Erythroblast (primary cell): ENCODE data around the gene SYNE3.

Experiments
- GATA1 ChIP-seq: IDR thresholded peaks from 2 replicates; pipeline ENCODE4 v1.6.1; 2011; ENCODE audit warnings: low read depth, mild to moderate bottlenecking, control low read depth, low read length, moderate library complexity
- POLR2A ChIP-seq: IDR thresholded peaks from 2 replicates; pipeline ENCODE4 v1.6.1; 2011; ENCODE audit warnings: mild to moderate bottlenecking, low read length

DNA sequence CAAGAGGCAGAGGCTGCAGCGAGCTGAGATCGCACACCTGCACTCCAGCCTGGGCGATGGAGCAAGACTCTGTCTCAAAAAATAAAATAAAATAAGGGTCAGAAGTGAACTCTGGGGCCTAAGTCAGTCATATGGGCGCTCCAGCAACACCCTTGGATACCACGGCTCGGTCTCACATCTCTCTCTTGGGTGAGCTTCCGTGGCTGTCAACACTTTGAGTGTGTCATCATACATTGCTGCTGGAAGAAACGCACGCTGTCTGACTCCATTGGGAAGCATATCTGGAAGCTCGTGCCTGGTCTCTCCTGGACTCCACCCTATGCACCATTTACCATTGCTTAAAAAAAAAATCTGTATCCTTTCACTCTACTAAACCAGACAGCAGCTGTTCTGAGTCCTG lies 38.6 kb upstream of the SYNE3 start:
- TF ChIP-seq POLR2A (no peak), GATA1 (no peak)
